IPS DF 4.7 (cell line): ENCODE results near the gene SEC14L2.
"Not testable (repeated sequence)": the region's sequence is repeated elsewhere in the genome, so short reads cannot be mapped to it uniquely, and the experiment has no call there.

ENCODE experiments used
- DNase-seq: peaks from one replicate; pipeline ENCODE4 v3.0.0-alpha.2; 2013; ENCODE audit warnings: low spot score; ENCODE audit errors: extremely low read depth

Gene SEC14L2

DNA sequence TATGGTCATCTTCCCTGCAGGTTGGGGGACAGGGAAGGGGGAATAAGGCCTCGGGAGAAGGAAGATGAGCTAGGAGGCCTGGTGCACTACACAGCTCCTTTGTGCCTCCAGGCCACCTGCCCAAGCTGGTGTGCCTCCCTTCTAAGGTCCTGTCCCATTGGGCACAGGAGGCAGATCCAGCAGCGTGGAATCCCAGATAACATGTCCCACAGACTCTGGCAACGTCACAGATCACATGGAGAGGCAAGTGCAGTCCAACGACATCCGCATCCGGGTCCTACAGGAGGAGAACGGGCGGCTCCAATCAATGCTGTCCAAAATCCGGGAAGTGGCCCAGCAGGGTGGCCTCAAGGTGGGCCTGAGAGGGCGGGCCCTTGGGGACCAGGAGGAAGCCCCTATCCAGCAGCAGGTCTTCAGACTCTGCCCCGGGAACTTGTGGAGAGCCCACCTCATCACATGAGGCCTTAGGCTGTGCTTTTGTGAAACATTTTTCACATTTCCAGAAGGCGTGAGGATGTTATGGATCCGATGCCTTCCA lies 21.4 kb upstream of the SEC14L2 start:
- DNase-seq = no peak

DNA sequence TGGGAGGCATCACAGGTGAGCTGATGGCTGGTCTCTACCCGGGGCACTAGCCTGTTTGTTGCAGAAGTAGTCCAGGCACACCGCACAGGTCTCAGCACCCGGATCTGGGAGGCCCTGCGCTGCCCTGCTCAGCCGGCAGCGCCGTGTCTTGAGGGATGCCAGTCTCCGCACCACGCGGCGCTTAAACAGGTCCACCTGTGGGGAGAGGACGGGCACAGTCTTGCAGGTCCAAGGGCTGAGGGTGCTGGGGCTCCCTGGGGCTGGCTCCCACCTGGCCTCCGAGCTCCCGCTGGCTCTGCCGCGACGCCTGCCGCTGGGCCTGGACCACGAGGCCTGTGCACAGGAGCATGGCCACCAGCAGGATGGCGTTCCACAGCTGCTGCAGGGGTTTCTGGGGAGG lies 16.8 kb upstream of the SEC14L2 start:
- DNase-seq = no peak

DNA sequence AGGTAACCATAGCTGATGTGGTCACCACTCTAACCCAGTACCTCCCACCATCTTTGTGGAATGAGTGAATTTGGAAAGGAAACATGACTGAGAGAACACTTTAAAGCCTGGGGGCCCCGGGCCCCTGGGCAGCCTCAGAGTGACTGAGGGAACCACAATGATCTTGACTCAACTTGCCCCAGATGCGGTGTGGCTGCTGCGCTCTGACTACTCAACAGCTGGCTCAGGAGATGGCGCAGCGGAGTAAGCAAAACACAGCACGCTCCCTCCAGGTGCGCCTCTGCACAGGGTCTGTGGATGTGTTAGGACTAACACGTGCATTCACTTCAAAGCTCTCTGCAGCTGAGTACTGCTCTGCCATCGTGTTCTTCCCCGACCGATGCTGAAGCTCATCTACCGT lies 15.6 kb upstream of the SEC14L2 start:
- DNase-seq = no peak

DNA sequence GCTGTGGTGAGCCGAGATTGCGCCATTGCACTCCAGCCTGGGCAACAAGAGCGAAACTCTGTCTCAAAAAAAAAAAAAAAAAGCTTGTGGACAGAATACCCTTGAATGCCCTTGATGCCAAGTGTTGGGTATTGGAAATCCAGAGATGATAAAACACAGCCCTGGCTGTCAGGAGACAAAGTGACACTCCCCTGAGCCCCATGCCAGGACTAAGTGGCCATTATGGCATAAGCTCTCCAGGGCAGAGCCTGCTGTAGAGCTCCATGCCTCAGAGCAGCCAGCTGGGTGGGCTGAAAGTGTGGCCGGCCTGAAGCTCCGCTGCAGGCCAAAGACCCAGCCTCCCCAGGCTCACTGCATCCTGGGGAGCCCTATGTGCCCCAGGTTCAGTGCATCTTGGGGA lies 14.5 kb upstream of the SEC14L2 start:
- no peak for DNase-seq

GRCh38 chr22:30383061-30383460 lies 13.8 kb upstream of the SEC14L2 start:
- no peak for DNase-seq

GRCh38 chr22:30385942-30386341 lies 10.9 kb upstream of the SEC14L2 start:
- DNase-seq = no peak

DNA sequence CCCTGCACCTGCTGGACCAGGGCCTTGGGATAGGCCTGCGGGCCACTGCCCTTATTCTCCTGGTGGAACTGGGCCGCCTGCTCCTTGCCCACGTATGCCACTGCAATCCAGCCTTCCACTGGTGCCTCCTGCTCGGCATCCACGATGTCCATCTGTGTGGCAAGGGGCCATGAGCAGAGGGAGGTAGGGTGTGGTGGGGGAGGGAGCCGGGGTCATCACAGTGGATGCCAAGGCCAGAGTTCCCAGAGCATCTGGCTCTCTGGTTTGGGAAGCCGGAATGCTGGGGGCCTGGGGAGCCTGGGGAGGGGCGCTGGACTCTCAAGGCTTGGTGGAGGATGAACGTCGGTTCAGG lies 10.2 kb upstream of the SEC14L2 start:
- DNase-seq = no peak

- no peak for DNase-seq
Observed at GRCh38 chr22:30386960-30387827, 9.6 kb upstream of the SEC14L2 start, which contains the start of gene RNF215. Gene RNF215 (minus strand): TSS chr22:30387411. CDS start chr22:30387313, 98 bp downstream.

DNA sequence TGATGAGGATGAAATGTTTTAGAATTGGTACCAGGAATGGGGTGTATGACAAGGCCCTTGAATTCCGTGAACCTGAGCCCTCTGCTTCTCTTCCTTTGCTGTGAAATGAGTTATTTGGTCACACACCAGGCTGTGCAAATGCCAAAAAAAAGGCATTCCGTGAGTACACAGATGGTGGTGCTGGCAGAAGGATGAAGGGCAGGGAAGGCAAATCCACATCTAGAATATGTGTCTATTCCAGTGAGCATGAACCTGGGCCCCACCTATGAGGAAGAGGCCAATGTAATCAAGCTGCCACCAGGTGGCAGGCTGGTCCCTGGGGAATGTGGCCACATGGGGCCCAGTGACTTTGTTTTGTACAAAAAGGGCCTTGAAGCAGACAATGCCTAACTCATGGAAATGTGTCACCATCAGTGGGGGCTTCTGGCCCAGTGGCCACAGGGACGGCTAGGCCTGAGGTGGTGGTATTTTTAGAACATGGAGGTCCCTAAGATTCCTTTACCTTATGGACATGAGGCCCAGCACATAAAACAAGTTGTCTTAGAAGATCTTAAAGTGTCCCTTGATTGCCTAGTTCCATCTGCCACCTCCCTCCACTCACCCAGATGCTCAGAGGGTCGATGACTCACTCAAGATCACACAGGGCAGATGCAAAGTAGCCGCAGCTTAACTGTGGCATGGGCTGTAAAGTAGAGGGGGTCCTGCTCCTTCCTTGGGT lies 5.7 kb upstream of the SEC14L2 start:
- DNase-seq = no peak

DNA sequence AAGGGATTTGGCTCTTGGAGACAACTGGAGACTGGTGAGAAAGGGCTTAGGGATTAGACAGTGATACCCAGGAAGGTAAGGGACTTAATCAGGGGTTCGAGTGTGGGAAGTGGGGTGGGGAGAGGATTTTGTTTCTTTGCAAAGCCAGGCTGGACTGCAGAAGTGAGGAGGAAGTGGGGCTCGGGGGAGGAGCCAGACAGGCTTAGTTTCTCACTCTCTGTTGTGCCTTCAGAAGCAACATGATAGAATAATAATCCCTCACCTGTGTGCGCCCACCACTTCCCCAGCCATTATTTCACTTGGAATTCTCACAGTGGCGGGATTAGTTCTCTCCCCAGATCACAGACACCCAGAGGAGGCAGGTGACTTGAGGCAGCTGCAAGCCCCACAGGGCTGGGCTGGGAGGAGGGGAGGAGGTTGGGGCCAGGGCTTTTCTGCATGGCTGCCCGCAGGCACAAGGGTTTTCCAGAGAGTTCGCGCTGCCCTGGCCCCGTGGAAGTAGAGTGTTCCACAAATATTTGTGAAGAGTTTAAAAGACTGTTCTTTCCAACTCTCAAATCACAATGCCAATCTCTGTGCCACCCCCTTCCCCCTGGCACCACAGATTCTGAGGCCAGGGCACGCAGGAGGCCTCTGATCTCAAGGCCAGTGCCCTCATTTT lies 4.0 kb upstream of the SEC14L2 start:
- DNase-seq = no peak

DNA sequence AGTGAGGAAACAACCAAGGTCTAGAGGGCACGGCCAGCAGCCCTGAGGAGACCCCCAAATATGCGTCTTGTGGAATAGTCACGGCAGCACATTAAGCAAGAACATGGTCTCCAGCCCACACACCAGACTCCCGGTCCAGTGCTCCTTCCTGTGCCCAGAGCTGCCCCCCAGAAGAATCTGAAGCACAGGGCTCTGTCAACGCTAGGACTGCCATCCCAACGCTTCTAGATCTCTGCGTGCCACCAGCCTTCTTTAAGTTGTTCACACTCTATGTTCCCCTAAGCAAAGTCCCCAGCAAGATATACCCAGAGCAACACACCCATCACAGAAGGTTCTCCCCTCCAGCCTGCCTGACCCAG lies 3.5 kb upstream of the SEC14L2 start:
- DNase-seq = no peak

- DNase-seq = no peak
Observed at GRCh38 chr22:30393885-30394284, 2.9 kb upstream of the SEC14L2 start.

GRCh38 chr22:30397656-30398635 lies 1.1 kb downstream of the SEC14L2 start:
- DNase-seq = no peak

DNA sequence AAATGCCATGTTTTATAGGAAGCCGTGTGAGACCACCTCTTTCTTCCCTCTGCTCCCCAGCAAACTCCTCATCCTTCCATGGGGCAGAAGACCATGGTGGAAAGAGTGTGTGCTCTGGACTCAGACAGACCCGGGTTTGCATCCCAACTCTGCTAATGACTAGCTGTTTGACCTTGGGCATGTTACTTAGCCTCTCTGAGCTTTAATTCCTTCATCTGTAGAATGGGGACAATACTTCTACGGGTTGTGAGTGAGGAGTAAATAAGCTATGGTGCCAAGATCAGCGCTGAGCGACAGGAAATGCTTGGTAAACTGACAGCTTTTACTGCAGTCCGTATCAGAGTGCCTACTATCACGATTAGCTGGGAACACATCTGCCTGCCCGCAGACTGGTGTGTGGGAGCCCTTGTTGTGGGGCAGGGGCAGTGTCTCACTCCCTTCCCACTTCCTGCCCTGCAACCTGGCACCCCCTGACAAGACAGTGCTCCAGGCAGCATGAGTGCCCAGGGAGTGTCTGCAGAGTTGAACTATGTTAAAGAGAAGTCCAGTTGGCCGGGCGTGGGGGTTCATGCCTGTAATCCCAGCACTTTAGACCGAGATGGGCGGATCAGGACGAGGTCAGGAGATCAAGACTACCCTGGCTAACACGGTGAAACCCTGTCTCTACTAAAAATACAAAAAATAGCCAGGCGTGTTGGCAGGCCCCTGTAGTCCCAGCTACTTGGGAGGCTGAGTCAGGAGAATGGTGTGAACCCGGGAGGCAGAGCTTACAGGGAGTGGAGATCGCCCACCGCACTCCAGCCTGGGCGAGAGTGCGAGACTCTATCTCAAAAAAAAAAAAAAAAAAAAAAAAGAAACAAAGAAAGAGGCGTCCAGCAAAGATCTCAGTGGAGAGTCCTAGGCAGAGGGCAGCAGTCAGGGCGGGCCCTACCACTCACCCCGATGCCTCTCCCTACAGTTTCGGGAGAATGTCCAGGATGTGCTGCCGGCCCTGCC lies 2.2 kb downstream of the SEC14L2 start:
- no peak for DNase-seq

DNA sequence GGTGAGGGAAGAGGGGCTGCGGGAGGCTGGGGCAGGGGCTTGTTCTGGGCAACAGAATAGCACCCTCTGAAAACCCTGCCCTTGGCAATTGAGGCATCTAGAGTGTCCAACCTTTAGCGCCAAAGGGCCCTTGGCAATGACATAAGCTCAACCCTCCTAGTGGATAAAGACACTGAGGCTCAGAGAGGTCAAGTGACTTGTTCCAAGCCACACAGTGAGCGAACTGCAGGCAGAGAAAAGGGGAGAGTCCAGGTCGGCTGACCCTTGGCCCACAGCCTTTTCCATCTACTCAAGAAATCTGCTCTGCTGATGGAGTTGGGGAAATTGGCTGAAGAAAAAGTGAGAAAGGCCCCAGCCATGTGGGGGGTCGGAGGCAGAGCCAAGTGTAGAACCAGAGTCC lies 2.9 kb downstream of the SEC14L2 start:
- DNase-seq = no peak

- no peak for DNase-seq
Observed at GRCh38 chr22:30400159-30400558, 3.3 kb downstream of the SEC14L2 start.

- DNase-seq = not testable (repeated sequence)
Observed at GRCh38 chr22:30401024-30401423, 4.2 kb downstream of the SEC14L2 start.

DNA sequence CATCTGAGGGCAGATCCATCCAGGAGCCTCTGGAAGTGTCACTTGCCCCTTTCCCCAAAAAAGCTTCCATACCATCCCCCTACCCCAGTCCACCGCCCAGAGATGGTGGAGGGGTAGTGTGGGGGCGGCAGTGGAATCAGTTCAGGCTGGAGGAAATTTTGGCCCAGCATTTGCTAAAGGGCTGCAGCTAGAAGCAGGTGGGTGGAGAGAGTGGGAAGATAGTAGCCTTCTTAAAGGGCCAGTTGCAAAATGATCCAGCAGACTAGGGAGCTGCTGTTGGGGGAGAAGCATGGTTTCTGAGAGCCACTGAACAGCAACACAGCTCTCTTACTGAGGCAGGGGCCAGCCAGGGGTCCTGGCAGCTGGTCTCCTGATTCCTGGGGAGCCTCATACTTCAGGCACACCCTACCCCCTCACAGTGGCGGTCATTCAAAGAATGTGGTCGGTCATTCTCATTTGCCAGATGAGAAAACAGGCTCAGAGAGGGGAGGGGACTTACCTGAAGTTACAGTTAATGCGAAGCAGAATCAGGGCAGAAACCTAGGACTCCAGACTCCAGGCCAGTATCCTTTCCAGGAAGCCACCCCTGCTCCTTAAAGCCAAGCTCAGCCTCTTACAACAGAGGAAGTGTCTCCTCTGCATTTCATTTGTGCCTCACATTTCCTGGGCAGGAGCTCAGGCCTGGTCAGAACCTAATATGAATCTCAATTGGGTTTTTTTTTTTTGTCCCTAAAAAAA lies 5.4 kb downstream of the SEC14L2 start:
- DNase-seq = no peak

DNA sequence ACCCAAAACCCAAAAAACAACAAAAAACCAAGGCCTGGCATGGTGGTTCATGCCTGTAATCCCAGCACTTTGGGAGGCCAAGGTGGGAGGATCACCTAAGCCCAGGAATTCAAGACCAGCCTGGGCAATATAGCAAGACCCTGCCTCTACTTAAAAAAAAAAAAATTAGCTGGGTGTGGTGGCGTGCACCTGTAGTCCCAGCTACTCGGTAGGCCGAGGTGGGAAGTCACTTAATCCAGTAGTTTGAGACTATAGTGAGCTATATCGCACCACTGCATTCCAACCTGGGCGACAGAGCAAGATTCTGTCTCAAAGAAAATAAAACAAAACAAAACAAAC lies 5.9 kb downstream of the SEC14L2 start:
- DNase-seq = not testable (repeated sequence)
